LNCAP (cell line): ENCODE measurements around the gene RIPOR1.
A peak's percentile ranks its signal among the peaks of the same experiment; 100 is the strongest.

Experiments
- TF ChIP-seq, protein P1 (sequence below): fragments of 450-650 bp; IDR thresholded peaks from 2 replicates; pipeline ENCODE4 v1.5.1; 2017; ENCODE audit warnings: mild to moderate bottlenecking

The RIPOR1 gene

DNA sequence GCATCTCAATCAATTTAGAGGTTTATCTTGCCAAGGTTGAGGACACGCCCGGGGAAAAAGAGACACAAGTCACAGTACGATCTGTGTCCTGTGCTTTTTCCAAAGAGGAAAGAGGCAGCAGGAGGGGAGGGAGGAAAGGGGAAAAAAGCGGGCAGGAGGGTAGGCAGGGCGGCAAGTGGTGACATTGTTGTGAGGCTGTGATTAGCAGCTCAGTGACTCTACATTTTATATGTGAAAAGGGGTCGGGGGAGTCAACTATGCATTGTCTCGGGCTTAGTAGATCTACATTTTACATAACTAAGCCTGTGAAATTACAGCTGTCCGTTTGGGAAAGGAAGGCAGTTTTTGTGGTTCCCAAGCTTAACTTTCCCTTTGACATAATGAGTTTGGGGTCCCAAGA lies 22.2 kb upstream of the RIPOR1 start:
- TF ChIP-seq, protein P1, sequence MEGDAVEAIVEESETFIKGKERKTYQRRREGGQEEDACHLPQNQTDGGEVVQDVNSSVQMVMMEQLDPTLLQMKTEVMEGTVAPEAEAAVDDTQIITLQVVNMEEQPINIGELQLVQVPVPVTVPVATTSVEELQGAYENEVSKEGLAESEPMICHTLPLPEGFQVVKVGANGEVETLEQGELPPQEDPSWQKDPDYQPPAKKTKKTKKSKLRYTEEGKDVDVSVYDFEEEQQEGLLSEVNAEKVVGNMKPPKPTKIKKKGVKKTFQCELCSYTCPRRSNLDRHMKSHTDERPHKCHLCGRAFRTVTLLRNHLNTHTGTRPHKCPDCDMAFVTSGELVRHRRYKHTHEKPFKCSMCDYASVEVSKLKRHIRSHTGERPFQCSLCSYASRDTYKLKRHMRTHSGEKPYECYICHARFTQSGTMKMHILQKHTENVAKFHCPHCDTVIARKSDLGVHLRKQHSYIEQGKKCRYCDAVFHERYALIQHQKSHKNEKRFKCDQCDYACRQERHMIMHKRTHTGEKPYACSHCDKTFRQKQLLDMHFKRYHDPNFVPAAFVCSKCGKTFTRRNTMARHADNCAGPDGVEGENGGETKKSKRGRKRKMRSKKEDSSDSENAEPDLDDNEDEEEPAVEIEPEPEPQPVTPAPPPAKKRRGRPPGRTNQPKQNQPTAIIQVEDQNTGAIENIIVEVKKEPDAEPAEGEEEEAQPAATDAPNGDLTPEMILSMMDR, result no peak

GRCh38 chr16:67509016-67509415 lies 19.6 kb upstream of the RIPOR1 start:
- TF ChIP-seq, protein P1, result no peak

DNA sequence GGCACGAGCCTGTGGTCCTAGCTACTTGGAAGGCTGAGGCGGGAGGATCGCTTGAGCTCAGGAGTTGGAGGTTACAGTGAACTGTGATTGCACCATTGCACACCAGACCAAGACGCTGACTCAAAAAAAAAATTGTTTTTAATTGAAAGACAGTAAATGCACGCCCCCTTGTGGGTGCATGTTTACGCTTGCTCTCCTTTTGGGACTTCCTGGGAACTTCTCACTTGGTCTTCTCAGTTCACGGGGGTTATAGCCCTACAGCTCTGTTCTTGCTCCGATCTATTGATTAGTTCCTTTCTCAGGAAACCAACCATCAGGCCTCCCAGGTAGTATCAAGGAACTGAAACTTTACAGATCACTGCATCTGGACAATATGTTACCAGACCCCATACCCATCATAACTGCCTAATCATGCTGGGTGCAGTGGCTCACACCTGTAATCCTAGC lies 14.2 kb upstream of the RIPOR1 start:
- TF ChIP-seq, protein P1, result peak; percentile 70

DNA sequence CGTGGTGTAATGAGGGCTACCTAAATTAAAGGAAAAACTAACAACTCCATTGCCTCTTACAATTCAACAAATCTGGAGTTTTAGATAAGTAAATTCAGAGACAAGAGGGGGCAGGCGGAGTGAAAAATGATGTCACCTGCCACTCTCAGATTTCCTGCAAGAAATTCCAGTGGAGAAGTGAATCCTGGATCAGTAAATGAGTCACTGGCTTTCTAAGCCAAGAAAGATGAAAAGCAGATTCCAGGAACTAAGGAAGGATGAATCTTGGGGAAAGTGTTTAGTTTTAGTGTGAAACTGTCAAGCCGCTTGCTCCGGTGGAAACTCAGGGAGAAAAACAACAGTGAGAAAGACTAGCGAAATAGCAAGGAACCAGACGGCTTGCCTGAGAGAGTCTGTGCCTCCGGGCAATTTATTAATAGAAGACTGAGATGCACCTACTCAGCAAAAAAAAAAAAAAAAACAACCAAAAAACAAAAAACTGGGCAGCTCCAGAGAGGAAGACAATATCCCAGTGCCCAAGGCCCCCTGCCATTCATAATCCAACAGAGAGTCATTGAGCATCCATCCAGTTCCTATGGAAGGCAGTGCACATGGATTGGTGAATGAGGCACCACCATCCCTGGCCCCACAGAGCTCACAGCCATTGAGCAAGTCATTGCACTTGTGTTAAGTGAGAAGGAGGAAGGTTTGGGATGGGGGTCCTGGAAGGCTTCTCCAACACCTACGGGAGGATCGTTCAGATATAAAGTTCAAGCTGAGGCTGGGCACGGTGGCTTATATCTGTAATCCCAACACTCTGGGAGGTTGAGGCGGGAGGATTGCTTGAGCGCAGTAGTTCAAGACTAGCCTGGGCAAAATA lies 12.1 kb upstream of the RIPOR1 start:
- TF ChIP-seq, protein P1, result no peak

- TF ChIP-seq, protein P1, result no peak
These were observed 11.5 kb upstream of the RIPOR1 start for GRCh38 chr16:67517155-67517445.

- TF ChIP-seq, protein P1, result no peak
These were observed 10.8 kb upstream of the RIPOR1 start for GRCh38 chr16:67517661-67518423.

DNA sequence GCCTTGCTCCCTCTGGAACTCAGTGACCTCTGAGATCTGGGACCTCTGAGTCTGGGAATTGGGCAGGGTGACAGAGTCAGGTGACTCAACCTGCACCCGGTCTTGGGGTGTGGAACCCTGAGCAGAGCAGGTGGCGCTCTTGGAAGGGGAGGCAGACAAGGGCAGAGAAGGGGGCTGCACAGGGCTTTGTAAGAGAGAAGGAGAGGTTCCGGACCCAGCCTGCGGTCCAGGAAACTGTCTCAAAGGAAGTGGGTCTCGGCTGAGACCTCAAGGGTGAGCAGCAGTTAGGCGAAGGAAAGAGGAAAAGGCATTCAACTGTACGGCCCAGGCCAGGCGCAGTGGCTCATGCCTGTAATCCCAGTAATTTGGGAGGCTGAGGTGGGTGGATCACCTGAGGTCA lies 10.0 kb upstream of the RIPOR1 start:
- TF ChIP-seq, protein P1, result no peak
